ENCODE results near the gene IDH3G. TPM values are rescaled to one million over a fixed set of nuclear protein-coding genes. Genes with fewer than 3 reads are reported as not detected.
A peak's percentile ranks its signal among the peaks of the same experiment; 100 is the strongest.
"Not testable (repeated sequence)": the region's sequence is repeated elsewhere in the genome, so short reads cannot be mapped to it uniquely, and the experiment has no call there.

The IDH3G gene
- total and polyA plus RNA-seq, 3 experiments from 2014 or later, result 54.2 to 109 (median 61.6) TPM

DNA sequence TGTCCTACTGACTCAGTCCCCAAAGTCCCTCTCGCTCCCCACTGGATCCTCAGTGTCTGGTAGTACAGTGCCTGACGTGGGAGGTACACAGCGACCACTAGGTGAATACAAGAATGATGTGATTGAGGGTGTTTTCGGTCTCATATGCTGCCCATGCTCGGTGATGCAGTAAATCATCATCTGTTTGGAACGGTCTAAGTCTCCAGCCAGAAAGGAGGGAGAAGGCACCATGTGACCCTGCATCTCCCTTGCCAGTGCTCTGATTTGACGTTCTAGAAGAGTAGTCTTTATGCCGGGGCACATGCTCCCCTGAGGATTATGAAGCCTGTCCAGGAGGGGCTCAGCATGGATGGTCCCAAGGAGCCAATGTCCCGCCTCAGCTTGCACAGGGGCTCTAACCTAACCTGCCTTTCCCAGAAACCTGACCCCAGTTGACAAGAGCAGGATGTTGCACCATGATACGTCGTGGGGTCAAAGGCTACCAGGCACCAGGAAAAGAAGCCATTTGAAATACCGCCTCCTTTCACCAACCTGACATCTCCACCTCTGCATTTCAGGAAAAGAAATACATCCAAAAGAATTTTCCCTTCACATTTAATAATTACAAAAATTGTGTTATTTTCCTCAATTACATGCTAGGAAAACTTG lies 43.9 kb downstream of the IDH3G start:
- H3K9me3 ChIP-seq (ENCODE audit: low read length), result no peaks in the 10 kb centered on the region
- Mint-ChIP-seq H3K4me3 (no peak overlapping the region), H3K9me3 (no peaks in the 10 kb centered on the region), H3K36me3 (peaks cover 0 to 3% (median 0%) of the 10 kb centered on the region in 3 donors), H3K4me1 (no peaks in the 10 kb centered on the region), H3K27ac (peak overlapping the region in 2 of 8 donors; percentile 56 to 72), H3K27me3 (peaks cover 0 to 7% of the 10 kb centered on the region in 2 donors)
- no peaks in the 10 kb centered on the region for H3K4me1 ChIP-seq (ENCODE audit: insufficient read depth, low read length)
- ChIA-PET POLR2A (no interaction called here), CTCF (no interaction called here)
- no peaks in the 10 kb centered on the region for H3K27me3 ChIP-seq (ENCODE audit: insufficient read depth, low read length, poor library complexity, severe bottlenecking)
- no peak overlapping the region for H3K27ac ChIP-seq (ENCODE audit: low read depth, low read length)
- DNase-seq, result no peak
- no peaks in the 10 kb centered on the region for H3K36me3 ChIP-seq (ENCODE audit: insufficient read depth, low read length)
- no peak overlapping the region for H3K4me3 ChIP-seq (ENCODE audit: low read length)

- CTCF ChIA-PET; H3K4me1 ChIP-seq (ENCODE audit: insufficient read depth, low read length); H3K36me3 ChIP-seq (ENCODE audit: insufficient read depth, low read length); H3K9me3 Mint-ChIP-seq; H3K4me1 Mint-ChIP-seq; H3K36me3 Mint-ChIP-seq; H3K27me3 ChIP-seq (ENCODE audit: insufficient read depth, low read length, poor library complexity, severe bottlenecking); POLR2A ChIA-PET; H3K9me3 ChIP-seq (ENCODE audit: low read length); H3K27ac ChIP-seq (ENCODE audit: low read depth, low read length); DNase-seq; H3K4me3 Mint-ChIP-seq; H3K4me3 ChIP-seq (ENCODE audit: low read length); H3K27ac Mint-ChIP-seq: not testable (repeated sequence)
- H3K27me3 Mint-ChIP-seq, result peaks cover 3 to 11% of the 10 kb centered on the region in 2 donors
Measured at GRCh38 chrX:153749017-153749416, 45.2 kb downstream of the IDH3G start.

DNA sequence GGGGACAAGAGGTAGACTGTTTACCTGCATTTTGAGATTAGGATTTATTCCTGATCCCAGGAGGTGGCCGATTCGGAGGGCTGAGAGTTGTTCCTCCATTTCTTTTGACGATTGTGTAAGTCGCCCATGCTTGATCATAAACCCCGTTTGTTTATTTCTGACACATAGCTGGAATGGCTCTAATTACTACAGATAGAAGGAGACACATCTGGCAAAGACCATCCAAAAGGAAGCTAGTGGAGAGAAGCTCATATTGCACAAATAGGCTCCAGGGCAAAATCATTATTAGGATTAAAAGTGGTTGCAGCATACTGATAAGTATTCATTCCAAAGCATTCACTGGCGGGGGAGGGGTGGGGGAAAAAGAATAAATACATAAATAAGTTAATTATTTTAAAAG lies 47.2 kb downstream of the IDH3G start:
- H3K4me3 Mint-ChIP-seq; H3K36me3 ChIP-seq (ENCODE audit: insufficient read depth, low read length); H3K9me3 ChIP-seq (ENCODE audit: low read length); CTCF ChIA-PET; H3K27ac ChIP-seq (ENCODE audit: low read depth, low read length); DNase-seq; H3K27me3 ChIP-seq (ENCODE audit: insufficient read depth, low read length, poor library complexity, severe bottlenecking); H3K36me3 Mint-ChIP-seq; H3K4me1 Mint-ChIP-seq; H3K27ac Mint-ChIP-seq; H3K9me3 Mint-ChIP-seq; H3K4me3 ChIP-seq (ENCODE audit: low read length); H3K4me1 ChIP-seq (ENCODE audit: insufficient read depth, low read length): not testable (repeated sequence)
- peaks cover 3 to 13% of the 10 kb centered on the region in 2 donors for H3K27me3 Mint-ChIP-seq
- POLR2A ChIA-PET, result interaction anchor here (0.7 kb wide), 1 partner anchor 200 kb away, joined by 4 read pairs; no protein-coding TSS in a partner anchor

- Mint-ChIP-seq H3K27ac (no peak overlapping the region), H3K9me3 (no peaks in the 10 kb centered on the region), H3K36me3 (peaks cover 0 to 3% (median 0%) of the 10 kb centered on the region in 3 donors), H3K27me3 (peaks cover 3 to 15% of the 10 kb centered on the region in 2 donors), H3K4me1 (peaks cover under 1 to 5% (median under 1%) of the 10 kb centered on the region in 3 donors), H3K4me3 (no peak overlapping the region)
- no peak overlapping the region for H3K27ac ChIP-seq (ENCODE audit: low read depth, low read length)
- no peaks in the 10 kb centered on the region for H3K9me3 ChIP-seq (ENCODE audit: low read length)
- H3K4me3 ChIP-seq (ENCODE audit: low read length), result no peak overlapping the region
- ChIA-PET CTCF (no interaction called here), POLR2A (interaction anchor here (0.7 kb wide), 1 partner anchor 200 kb away, joined by 4 read pairs; no protein-coding TSS in a partner anchor)
- DNase-seq, result no peak
- H3K4me1 ChIP-seq (ENCODE audit: insufficient read depth, low read length), result no peaks in the 10 kb centered on the region
- no peaks in the 10 kb centered on the region for H3K36me3 ChIP-seq (ENCODE audit: insufficient read depth, low read length)
- no peaks in the 10 kb centered on the region for H3K27me3 ChIP-seq (ENCODE audit: insufficient read depth, low read length, poor library complexity, severe bottlenecking)
Measured at GRCh38 chrX:153746359-153746758, 47.8 kb downstream of the IDH3G start.

DNA sequence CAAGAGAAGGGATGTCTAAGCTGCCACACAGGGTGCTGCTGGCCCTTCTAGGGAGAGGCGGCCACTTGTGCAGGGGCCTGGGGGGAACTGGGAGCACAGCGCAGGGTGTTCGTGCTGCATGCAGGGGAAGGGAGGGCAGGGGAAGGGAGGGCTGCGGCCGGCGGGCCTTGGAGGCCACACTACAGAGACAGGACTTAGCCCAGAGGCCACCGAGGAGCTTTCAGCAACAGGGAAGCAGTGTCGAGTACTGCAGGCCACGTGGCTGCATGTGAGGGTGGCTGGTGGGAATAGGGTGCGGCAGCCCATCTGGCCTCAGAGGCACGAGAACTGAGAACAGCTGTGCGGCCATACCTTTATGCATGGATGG lies 49.1 kb downstream of the IDH3G start:
- H3K36me3 Mint-ChIP-seq; H3K9me3 Mint-ChIP-seq; H3K4me3 Mint-ChIP-seq; H3K27ac Mint-ChIP-seq; H3K9me3 ChIP-seq (ENCODE audit: low read length); H3K4me3 ChIP-seq (ENCODE audit: low read length); H3K27me3 ChIP-seq (ENCODE audit: insufficient read depth, low read length, poor library complexity, severe bottlenecking); H3K27ac ChIP-seq (ENCODE audit: low read depth, low read length); H3K36me3 ChIP-seq (ENCODE audit: insufficient read depth, low read length); POLR2A ChIA-PET; H3K4me1 ChIP-seq (ENCODE audit: insufficient read depth, low read length); DNase-seq: not testable (repeated sequence)
- Mint-ChIP-seq H3K4me1 (peaks cover 9 to 15% (median 10%) of the 10 kb centered on the region in 3 donors), H3K27me3 (peaks cover 3 to 20% of the 10 kb centered on the region in 2 donors)
- CTCF ChIA-PET, result interaction anchor here (1.0 kb wide), 1 partner anchor 202 kb away, joined by 3 read pairs; no protein-coding TSS in a partner anchor

GRCh38 chrX:153744210-153745066 lies 49.7 kb downstream of the IDH3G start:
- Mint-ChIP-seq H3K36me3 (peaks cover 0 to 4% (median 0%) of the 10 kb centered on the region in 3 donors), H3K9me3 (no peaks in the 10 kb centered on the region), H3K4me3 (no peak overlapping the region), H3K27me3 (peaks cover 3 to 20% of the 10 kb centered on the region in 2 donors), H3K27ac (no peak overlapping the region), H3K4me1 (peaks cover 11 to 19% (median 12%) of the 10 kb centered on the region in 3 donors)
- no peak overlapping the region for H3K4me3 ChIP-seq (ENCODE audit: low read length)
- H3K9me3 ChIP-seq (ENCODE audit: low read length), result no peaks in the 10 kb centered on the region
- DNase-seq, result no peak
- POLR2A ChIA-PET, result no interaction called here
- H3K4me1 ChIP-seq (ENCODE audit: insufficient read depth, low read length), result peaks cover 13% of the 10 kb centered on the region
- CTCF ChIA-PET, result interaction anchor here (1.0 kb wide), 1 partner anchor 203 kb away, joined by 3 read pairs; no protein-coding TSS in a partner anchor
- peak overlapping the region; percentile 38 for H3K27ac ChIP-seq (ENCODE audit: low read depth, low read length)
- H3K27me3 ChIP-seq (ENCODE audit: insufficient read depth, low read length, poor library complexity, severe bottlenecking), result no peaks in the 10 kb centered on the region
- no peaks in the 10 kb centered on the region for H3K36me3 ChIP-seq (ENCODE audit: insufficient read depth, low read length)

DNA sequence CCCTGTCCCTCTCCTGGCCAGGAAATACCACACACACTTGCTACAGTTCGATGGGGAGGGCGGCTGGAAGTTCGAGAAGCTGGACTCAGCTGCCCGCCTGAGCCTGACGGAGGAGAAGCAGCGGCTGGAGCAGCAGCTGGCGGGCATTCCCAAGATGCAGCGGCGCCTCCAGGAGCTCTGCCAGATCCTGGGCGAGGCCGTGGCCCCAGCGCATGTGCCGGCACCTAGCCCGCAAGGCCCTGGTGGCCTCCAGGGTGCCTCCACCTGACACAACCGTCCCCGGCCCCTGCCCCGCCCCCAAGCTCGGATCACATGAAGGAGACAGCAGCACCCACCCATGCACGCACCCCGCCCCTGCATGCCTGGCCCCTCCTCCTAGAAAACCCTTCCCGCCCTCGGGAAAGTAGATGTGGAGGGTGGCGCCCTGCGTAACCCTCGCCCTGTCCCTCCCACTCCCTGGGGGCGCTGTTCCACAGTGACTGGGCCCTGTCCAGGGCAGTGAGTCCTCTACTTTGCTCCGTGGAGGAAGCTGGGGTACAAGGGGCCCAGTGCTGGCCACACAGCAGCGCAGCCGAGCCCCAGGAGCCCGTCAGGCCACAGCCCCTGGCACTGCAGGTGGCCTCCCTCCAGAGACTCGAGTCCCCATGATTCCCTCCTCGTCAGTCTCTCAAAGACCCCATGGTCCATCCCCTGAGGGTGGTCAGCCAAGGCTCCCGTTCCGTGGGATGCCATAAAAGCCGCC lies 50.5 kb downstream of the IDH3G start:
- H3K9me3 ChIP-seq (ENCODE audit: low read length); H3K36me3 Mint-ChIP-seq; H3K27me3 ChIP-seq (ENCODE audit: insufficient read depth, low read length, poor library complexity, severe bottlenecking); H3K4me3 ChIP-seq (ENCODE audit: low read length); H3K4me3 Mint-ChIP-seq; DNase-seq; H3K9me3 Mint-ChIP-seq; H3K36me3 ChIP-seq (ENCODE audit: insufficient read depth, low read length); POLR2A ChIA-PET; H3K27ac Mint-ChIP-seq: not testable (repeated sequence)
- H3K4me1 Mint-ChIP-seq, result peaks cover 12 to 19% (median 13%) of the 10 kb centered on the region in 3 donors
- Histone ChIP-seq H3K27ac (ENCODE audit: low read depth, low read length) (peak overlapping the region; percentile 38), H3K4me1 (ENCODE audit: insufficient read depth, low read length) (peaks cover 15% of the 10 kb centered on the region)
- H3K27me3 Mint-ChIP-seq, result peaks cover 3 to 19% of the 10 kb centered on the region in 2 donors
- CTCF ChIA-PET, result interaction anchor here (1.0 kb wide), 1 partner anchor 204 kb away, joined by 3 read pairs; no protein-coding TSS in a partner anchor

All from CD8-positive, alpha-beta memory T cell (primary cell).